Measurements from ENCODE around the gene OR13A1. TPM values are rescaled to one million over a fixed set of nuclear protein-coding genes. Genes with fewer than 3 reads are reported as not detected.
"Not testable (repeated sequence)": the region's sequence is repeated elsewhere in the genome, so short reads cannot be mapped to it uniquely, and the experiment has no call there.

OR13A1 gene
- total and polyA plus RNA-seq, 11 donors: 0.04 to 0.16 (median 0.10) TPM; not detected in 8

GRCh38 chr10:45282061-45282460 is 33.3 kb downstream of the OR13A1 start:
- Histone ChIP-seq H3K36me3 (no peaks in the 10 kb centered on the region), H3K9me3 (peaks cover 0 to 10% (median 0%) of the 10 kb centered on the region in 12 donors), H3K27ac (no peak overlapping the region), H3K4me3 (no peak overlapping the region), H3K27me3 (peaks cover 0 to 4% (median 0%) of the 10 kb centered on the region in 9 donors), H3K4me1 (peaks cover 0 to 15% (median 0%) of the 10 kb centered on the region in 12 donors)
- DNase-seq: no peak
- intact Hi-C loops (cut with DNase I): loop anchor here in 1 of 10 donors (10.0 kb wide), 1 partner anchor 123 kb away; no protein-coding TSS in a partner anchor
- TF ChIP-seq POLR2A (IDR thresholded peaks at IDR 0.05) (no peak), CTCF (IDR thresholded peaks at IDR 0.05) (no peak)
- ATAC-seq: no peak
- WGBS, 4 donors: 64 to 94% (median 71%) methylated on average over 4 of the region's 4 CpGs

- ATAC-seq (peak in 3 of 4 donors; percentile 20 to 83 (median 71)), DNase-seq (peak in 1 of 5 donors; percentile 10)
- no peak for TF ChIP-seq CTCF (IDR thresholded peaks at IDR 0.05)
- TF ChIP-seq POLR2A (IDR thresholded peaks at IDR 0.05): no peak
- Histone ChIP-seq H3K27ac (peak overlapping the region in 1 of 12 donors; percentile 9), H3K9me3 (no peaks in the 10 kb centered on the region), H3K27me3 (peaks cover 0 to 4% (median 0%) of the 10 kb centered on the region in 9 donors), H3K36me3 (no peaks in the 10 kb centered on the region), H3K4me1 (peaks cover 0 to 15% (median 0%) of the 10 kb centered on the region in 12 donors), H3K4me3 (no peak overlapping the region)
- intact Hi-C loops (cut with DNase I): loop anchor here in 1 of 10 donors (10.0 kb wide), 1 partner anchor 125 kb away; no protein-coding TSS in a partner anchor
- 5 to 31% (median 14%) methylated on average over 3 of the region's 3 CpGs for WGBS, 4 donors
These were observed 35.2 kb downstream of the OR13A1 start for GRCh38 chr10:45280113-45280760.

- Histone ChIP-seq H3K27me3 (peaks cover 0 to 4% (median 0%) of the 10 kb centered on the region in 9 donors), H3K4me3 (no peak overlapping the region), H3K36me3 (no peaks in the 10 kb centered on the region), H3K27ac (peak overlapping the region in 1 of 12 donors; percentile 9), H3K9me3 (no peaks in the 10 kb centered on the region), H3K4me1 (peaks cover 0 to 15% (median 0%) of the 10 kb centered on the region in 12 donors)
- DNase-seq (no peak), ATAC-seq (peak in 1 of 4 donors; percentile 30)
- 45 to 65% (median 49%) methylated on average over 1 of the region's 1 CpG for WGBS, 4 donors
- intact Hi-C loops (cut with DNase I): loop anchor here in 1 of 10 donors (10.0 kb wide), 1 partner anchor 125 kb away; no protein-coding TSS in a partner anchor
- no peak for TF ChIP-seq CTCF (IDR thresholded peaks at IDR 0.05)
These were observed 35.7 kb downstream of the OR13A1 start for GRCh38 chr10:45279682-45280081.

GRCh38 chr10:45278860-45279498 is 36.4 kb downstream of the OR13A1 start:
- Histone ChIP-seq H3K4me1 (peaks cover 0 to 15% (median 0%) of the 10 kb centered on the region in 12 donors), H3K4me3 (no peak overlapping the region), H3K27ac (no peak overlapping the region), H3K27me3 (peaks cover 0 to 4% (median 0%) of the 10 kb centered on the region in 9 donors), H3K9me3 (no peaks in the 10 kb centered on the region), H3K36me3 (no peaks in the 10 kb centered on the region)
- intact Hi-C loops (cut with DNase I): no loop called here
- WGBS, 4 donors: 61 to 75% (median 67%) methylated on average over 6 of the region's 6 CpGs
- no peak for TF ChIP-seq POLR2A (IDR thresholded peaks at IDR 0.05)
- no peak for TF ChIP-seq CTCF (IDR thresholded peaks at IDR 0.05)
- ATAC-seq: no peak
- DNase-seq: no peak

GRCh38 chr10:45276146-45276545 is 39.3 kb downstream of the OR13A1 start:
- DNase-seq; H3K4me3 ChIP-seq; H3K9me3 ChIP-seq; H3K36me3 ChIP-seq; intact Hi-C loops (cut with DNase I); ATAC-seq; H3K27ac ChIP-seq; H3K27me3 ChIP-seq: not testable (repeated sequence)
- H3K4me1 ChIP-seq: peaks cover 0 to 15% (median 0%) of the 10 kb centered on the region in 12 donors
